Activated gamma-delta T cell treated with Interleukin-2 at 50 U/mL for 16 hours (primary cell): ENCODE data around the gene GNG12.

ENCODE experiments used
- DNase-seq: peaks from one replicate; pipeline ENCODE4 v3.0.0-alpha.2; 2020

GNG12 gene

GRCh38 chr1:67724928-67725560 lies 108.2 kb downstream of the GNG12 start:
- DNase-seq = no peak

- DNase-seq = no peak
These were observed 109.6 kb downstream of the GNG12 start for GRCh38 chr1:67723620-67724019.

GRCh38 chr1:67723126-67723525 lies 110.1 kb downstream of the GNG12 start:
- no peak for DNase-seq

GRCh38 chr1:67722292-67722944 lies 110.8 kb downstream of the GNG12 start:
- DNase-seq = no peak

GRCh38 chr1:67721650-67722291 lies 111.5 kb downstream of the GNG12 start:
- DNase-seq = no peak

- DNase-seq = no peak
These were observed 112.2 kb downstream of the GNG12 start for GRCh38 chr1:67721112-67721511.

- DNase-seq = no peak
These were observed 113.7 kb downstream of the GNG12 start for GRCh38 chr1:67719329-67720196.

GRCh38 chr1:67717876-67718275 lies 115.4 kb downstream of the GNG12 start:
- no peak for DNase-seq

- DNase-seq = no peak
These were observed 116.5 kb downstream of the GNG12 start for GRCh38 chr1:67716800-67717199.

- DNase-seq = no peak
These were observed 117.4 kb downstream of the GNG12 start for GRCh38 chr1:67715819-67716218.

GRCh38 chr1:67713057-67713846 lies 120.0 kb downstream of the GNG12 start:
- DNase-seq = no peak

GRCh38 chr1:67711855-67712212 lies 121.4 kb downstream of the GNG12 start:
- DNase-seq = no peak

- no peak for DNase-seq
These were observed 122.0 kb downstream of the GNG12 start for GRCh38 chr1:67711158-67711854.

GRCh38 chr1:67710417-67710816 lies 122.8 kb downstream of the GNG12 start:
- DNase-seq = no peak

GRCh38 chr1:67708606-67709005 lies 124.7 kb downstream of the GNG12 start:
- no peak for DNase-seq

GRCh38 chr1:67705735-67706453 lies 127.4 kb downstream of the GNG12 start:
- DNase-seq = no peak

GRCh38 chr1:67704351-67704750 lies 128.9 kb downstream of the GNG12 start:
- no peak for DNase-seq

- DNase-seq = no peak
These were observed 131.4 kb downstream of the GNG12 start for GRCh38 chr1:67701876-67702275.

GRCh38 chr1:67700692-67701410 lies 132.4 kb downstream of the GNG12 start:
- DNase-seq = no peak

GRCh38 chr1:67700220-67700619 lies 133.0 kb downstream of the GNG12 start:
- DNase-seq = no peak

GRCh38 chr1:67696708-67697107 lies 136.6 kb downstream of the GNG12 start:
- no peak for DNase-seq
